WTC11 (cell line): ENCODE data around the gene IRAK1. TPM values are rescaled to one million over a fixed set of nuclear protein-coding genes. Genes with fewer than 3 reads are reported as not detected.

Experiments used
- ATAC-seq: fragments of 200-7000 bp; cut with Tn5 transposase; 2 replicates; pipeline ENCODE4 v1.10.0; 2021; ENCODE audit warnings: mild to moderate bottlenecking, moderate library complexity
- CTCF ChIA-PET: fragments of 300-600 bp; sonication (Branson Sonifier 250); formaldehyde crosslinking; loops from one replicate; lab custom pipeline; 2021; ENCODE audit warnings: antibody characterized with exemption; lab: Charles Lee
- POLR2A ChIA-PET: fragments of 350-600 bp; sonication (Branson Sonifier 250); formaldehyde crosslinking; loops from one replicate; lab custom pipeline; 2021; ENCODE audit warnings: antibody characterized with exemption; lab: Charles Lee
- DNase-seq: peaks from one replicate; pipeline ENCODE4 v3.0.0; 2021; ENCODE audit warnings: low spot score
- H3K27ac Mint-ChIP-seq: 2 replicates; pipeline ENCODE4 v1.8.0; 2021; ENCODE audit warnings: mixed read lengths
- H3K27me3 Mint-ChIP-seq: 2 replicates; pipeline ENCODE4 v1.8.0; 2021; ENCODE audit warnings: low read depth, mild to moderate bottlenecking, moderate library complexity, mixed read lengths
- H3K36me3 Mint-ChIP-seq: 2 replicates; pipeline ENCODE4 v1.8.0; 2021; ENCODE audit warnings: mixed read lengths
- H3K4me1 Mint-ChIP-seq: 2 replicates; pipeline ENCODE4 v1.8.0; 2022; ENCODE audit warnings: mixed read lengths
- H3K4me3 Mint-ChIP-seq: 2 replicates; pipeline ENCODE4 v1.8.0; 2021; ENCODE audit warnings: mild to moderate bottlenecking, moderate library complexity, mixed read lengths
- H3K9me3 Mint-ChIP-seq: 2 replicates; pipeline ENCODE4 v1.8.0; 2021; ENCODE audit warnings: mixed read lengths
- ATF1 ChIP-seq: sonication (generic); formaldehyde crosslinking; IDR thresholded peaks from 2 replicates; pipeline ENCODE4 v1.8.1; 2023; ENCODE audit warnings: mild to moderate bottlenecking, moderate library complexity, missing genetic modification reagents
- CBFB ChIP-seq: sonication (generic); formaldehyde crosslinking; IDR thresholded peaks from 2 replicates; pipeline ENCODE4 v1.8.1; 2022; ENCODE audit warnings: mild to moderate bottlenecking, low read depth, missing genetic modification reagents
- E2F4 ChIP-seq: sonication (generic); formaldehyde crosslinking; IDR thresholded peaks from 2 replicates; pipeline ENCODE4 v1.8.1; 2022; ENCODE audit warnings: low read depth, mild to moderate bottlenecking, moderate library complexity, missing genetic modification reagents, borderline replicate concordance
- EMX1 ChIP-seq: fragments of 250-450 bp; sonication (Bioruptor Pico); IDR thresholded peaks from 2 replicates; pipeline ENCODE4 v1.8.0; 2021; ENCODE audit warnings: mild to moderate bottlenecking
- ERG ChIP-seq: fragments of 250-450 bp; sonication (Bioruptor Pico); IDR thresholded peaks from 2 replicates; pipeline ENCODE4 v1.8.0; 2021; ENCODE audit warnings: mild to moderate bottlenecking
- FOXJ3 ChIP-seq: sonication (generic); formaldehyde crosslinking; IDR thresholded peaks from 2 replicates; pipeline ENCODE4 v1.9.0; 2021; ENCODE audit warnings: missing genetic modification reagents, mild to moderate bottlenecking, borderline replicate concordance
- FOXK1 ChIP-seq: sonication (generic); formaldehyde crosslinking; IDR thresholded peaks from 2 replicates; pipeline ENCODE4 v1.8.0; 2022; ENCODE audit warnings: mild to moderate bottlenecking, moderate library complexity, missing genetic modification reagents
- JAZF1 ChIP-seq: fragments of 250-450 bp; sonication (Bioruptor Pico); IDR thresholded peaks from 2 replicates; pipeline ENCODE4 v1.9.0; 2021; ENCODE audit warnings: moderate library complexity, mild to moderate bottlenecking, inconsistent platforms
- KAT7 ChIP-seq: sonication (generic); formaldehyde crosslinking; IDR thresholded peaks from 2 replicates; pipeline ENCODE4 v1.8.1; 2023; ENCODE audit warnings: missing genetic modification reagents, mild to moderate bottlenecking, borderline replicate concordance
- TCF7 ChIP-seq: sonication (generic); formaldehyde crosslinking; IDR thresholded peaks from 2 replicates; pipeline ENCODE4 v1.8.0; 2022; ENCODE audit warnings: mild to moderate bottlenecking, low read depth, missing genetic modification reagents, moderate library complexity
- ZMAT4 ChIP-seq: fragments of 250-450 bp; sonication (Bioruptor Pico); IDR thresholded peaks from 2 replicates; pipeline ENCODE4 v1.9.0; 2021; ENCODE audit warnings: mild to moderate bottlenecking
- ZNF512 ChIP-seq: sonication (generic); formaldehyde crosslinking; IDR thresholded peaks from 2 replicates; pipeline ENCODE4 v1.8.1; 2022; ENCODE audit warnings: missing genetic modification reagents, borderline replicate concordance
- total RNA-seq: library from RNA; stranded (reverse); gene quantifications from 3 replicates; pipeline ENCODE4 v1.2.3, GENCODE V29; 2021
- TF ChIP-seq, protein P1 (sequence below): sonication (generic); formaldehyde crosslinking; IDR thresholded peaks from 2 replicates; pipeline ENCODE4 v1.8.1; 2023; ENCODE audit warnings: mild to moderate bottlenecking, missing genetic modification reagents, borderline replicate concordance
- TF ChIP-seq, protein P2 (sequence below): sonication (generic); formaldehyde crosslinking; IDR thresholded peaks from 2 replicates; pipeline ENCODE4 v1.8.0; 2022; ENCODE audit warnings: mild to moderate bottlenecking, missing genetic modification reagents

Gene IRAK1
- total RNA-seq, 1 experiment from 2014 or later, result 32.1 TPM

GRCh38 chrX:154023276-154024000, 3.7 kb upstream of the IRAK1 start:
- Mint-ChIP-seq H3K4me1 (peaks cover 24% of the 10 kb centered on the region), H3K9me3 (no peaks in the 10 kb centered on the region), H3K27me3 (no peaks in the 10 kb centered on the region), H3K36me3 (no peaks in the 10 kb centered on the region), H3K4me3 (no peak overlapping the region)
- no peak for ATAC-seq
- CTCF ChIA-PET, result interaction anchor here (0.6 to 0.8 kb wide), 2 partner anchors 10 to 126 kb away, joined by 3 read pairs; no protein-coding TSS in a partner anchor
- no peak for DNase-seq
- POLR2A ChIA-PET, result no interaction called here
- TF ChIP-seq, protein P1, sequence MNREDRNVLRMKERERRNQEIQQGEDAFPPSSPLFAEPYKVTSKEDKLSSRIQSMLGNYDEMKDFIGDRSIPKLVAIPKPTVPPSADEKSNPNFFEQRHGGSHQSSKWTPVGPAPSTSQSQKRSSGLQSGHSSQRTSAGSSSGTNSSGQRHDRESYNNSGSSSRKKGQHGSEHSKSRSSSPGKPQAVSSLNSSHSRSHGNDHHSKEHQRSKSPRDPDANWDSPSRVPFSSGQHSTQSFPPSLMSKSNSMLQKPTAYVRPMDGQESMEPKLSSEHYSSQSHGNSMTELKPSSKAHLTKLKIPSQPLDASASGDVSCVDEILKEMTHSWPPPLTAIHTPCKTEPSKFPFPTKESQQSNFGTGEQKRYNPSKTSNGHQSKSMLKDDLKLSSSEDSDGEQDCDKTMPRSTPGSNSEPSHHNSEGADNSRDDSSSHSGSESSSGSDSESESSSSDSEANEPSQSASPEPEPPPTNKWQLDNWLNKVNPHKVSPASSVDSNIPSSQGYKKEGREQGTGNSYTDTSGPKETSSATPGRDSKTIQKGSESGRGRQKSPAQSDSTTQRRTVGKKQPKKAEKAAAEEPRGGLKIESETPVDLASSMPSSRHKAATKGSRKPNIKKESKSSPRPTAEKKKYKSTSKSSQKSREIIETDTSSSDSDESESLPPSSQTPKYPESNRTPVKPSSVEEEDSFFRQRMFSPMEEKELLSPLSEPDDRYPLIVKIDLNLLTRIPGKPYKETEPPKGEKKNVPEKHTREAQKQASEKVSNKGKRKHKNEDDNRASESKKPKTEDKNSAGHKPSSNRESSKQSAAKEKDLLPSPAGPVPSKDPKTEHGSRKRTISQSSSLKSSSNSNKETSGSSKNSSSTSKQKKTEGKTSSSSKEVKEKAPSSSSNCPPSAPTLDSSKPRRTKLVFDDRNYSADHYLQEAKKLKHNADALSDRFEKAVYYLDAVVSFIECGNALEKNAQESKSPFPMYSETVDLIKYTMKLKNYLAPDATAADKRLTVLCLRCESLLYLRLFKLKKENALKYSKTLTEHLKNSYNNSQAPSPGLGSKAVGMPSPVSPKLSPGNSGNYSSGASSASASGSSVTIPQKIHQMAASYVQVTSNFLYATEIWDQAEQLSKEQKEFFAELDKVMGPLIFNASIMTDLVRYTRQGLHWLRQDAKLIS (CRISPR knock-in tag), result no peak
- TF ChIP-seq ZMAT4 (CRISPR knock-in tag) (no peak), ERG (CRISPR knock-in tag) (no peak), EMX1 (no peak), KAT7 (CRISPR knock-in tag) (no peak), FOXK1 (CRISPR knock-in tag) (no peak), TCF7 (CRISPR knock-in tag) (no peak), ZNF512 (CRISPR knock-in tag) (no peak), JAZF1 (no peak), CBFB (CRISPR knock-in tag) (no peak), E2F4 (no peak), FOXJ3 (CRISPR knock-in tag) (no peak), ATF1 (CRISPR knock-in tag) (no peak)
- TF ChIP-seq, all 79 proteins: peak for 0
- peak overlapping the region; percentile 38; the same call in 1 of the 2 replicates for H3K27ac Mint-ChIP-seq

GRCh38 chrX:154022108-154022507, 2.4 kb upstream of the IRAK1 start:
- CTCF ChIA-PET, result interaction anchor here (1.3 to 1.5 kb wide), 2 partner anchors 8 to 9 kb away, joined by 3 to 4 read pairs; no protein-coding TSS in a partner anchor
- POLR2A ChIA-PET, result no interaction called here
- ATAC-seq (no peak), DNase-seq (no peak)
- Mint-ChIP-seq H3K36me3 (no peaks in the 10 kb centered on the region), H3K9me3 (no peaks in the 10 kb centered on the region), H3K4me1 (peaks cover 24% of the 10 kb centered on the region), H3K4me3 (no peak overlapping the region), H3K27me3 (no peaks in the 10 kb centered on the region), H3K27ac (no peak overlapping the region)
- TF ChIP-seq E2F4, result no peak
- TF ChIP-seq, protein P2, sequence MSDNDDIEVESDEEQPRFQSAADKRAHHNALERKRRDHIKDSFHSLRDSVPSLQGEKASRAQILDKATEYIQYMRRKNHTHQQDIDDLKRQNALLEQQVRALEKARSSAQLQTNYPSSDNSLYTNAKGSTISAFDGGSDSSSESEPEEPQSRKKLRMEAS (CRISPR knock-in tag), result no peak
- TF ChIP-seq, all 79 proteins: peak for 0
